Skin of body (tissue), 2 donors: ENCODE data around the gene ATP10D. TPM values are rescaled to one million over a fixed set of nuclear protein-coding genes. Genes with fewer than 3 reads are reported as not detected.

Experiments used
- DNase-seq: peaks from one replicate; lab custom pipeline; 2025; lab: John Stamatoyannopoulos, UW
- total RNA-seq: library from RNA; depleted of rRNA; stranded (reverse); fragments of >200 nt; gene quantifications from one replicate; pipeline ENCODE4 v1.2.3, GENCODE V29; 2014

Gene ATP10D
- total RNA-seq, result 32.4 TPM

GRCh38 chr4:47485047-47485692 is at the start of gene ATP10D:
TSS of gene ATP10D (plus strand) at chr4:47485275. CDS start at chr4:47512541, 27,266 bp downstream.
- DNase-seq, result peak; percentile 95

- DNase-seq, result no peak
Measured at GRCh38 chr4:47442980-47443379, 42.1 kb upstream of the ATP10D start.

- DNase-seq, result no peak
Measured at GRCh38 chr4:47444031-47444430, 41.0 kb upstream of the ATP10D start.

GRCh38 chr4:47451657-47452056 is 33.4 kb upstream of the ATP10D start:
- DNase-seq, result peak; percentile 2

- no peak for DNase-seq
Measured at GRCh38 chr4:47462799-47463234, 22.3 kb upstream of the ATP10D start.

GRCh38 chr4:47463235-47463956 is 21.7 kb upstream of the ATP10D start, which contains the start of gene COMMD8:
TSS of gene COMMD8 (minus strand) at chr4:47463702. CDS start at chr4:47463651, 51 bp downstream.
- DNase-seq, result peak; percentile 95

GRCh38 chr4:47465004-47465403 is 20.1 kb upstream of the ATP10D start:
- DNase-seq, result no peak

GRCh38 chr4:47466056-47466785 is 18.9 kb upstream of the ATP10D start:
- DNase-seq, result no peak

GRCh38 chr4:47468706-47469365 is 16.2 kb upstream of the ATP10D start:
- no peak for DNase-seq

- no peak for DNase-seq
Measured at GRCh38 chr4:47469951-47470350, 15.1 kb upstream of the ATP10D start.

- DNase-seq, result no peak
Measured at GRCh38 chr4:47471064-47471463, 14.0 kb upstream of the ATP10D start.

- no peak for DNase-seq
Measured at GRCh38 chr4:47471591-47471990, 13.5 kb upstream of the ATP10D start.

- no peak for DNase-seq
Measured at GRCh38 chr4:47473141-47473750, 11.8 kb upstream of the ATP10D start.

- DNase-seq, result no peak
Measured at GRCh38 chr4:47474799-47475198, 10.3 kb upstream of the ATP10D start.

GRCh38 chr4:47475411-47475810 is 9.7 kb upstream of the ATP10D start:
- no peak for DNase-seq

GRCh38 chr4:47478804-47479203 is 6.3 kb upstream of the ATP10D start:
- DNase-seq, result no peak

- no peak for DNase-seq
Measured at GRCh38 chr4:47482326-47482725, 2.7 kb upstream of the ATP10D start.

GRCh38 chr4:47483745-47484144 is 1.3 kb upstream of the ATP10D start:
- no peak for DNase-seq

- no peak for DNase-seq
Measured at GRCh38 chr4:47484168-47484567, 907 bp upstream of the ATP10D start.

- DNase-seq, result no peak
Measured at GRCh38 chr4:47485768-47486167, 693 bp downstream of the ATP10D start.

GRCh38 chr4:47486231-47486673 is 1.2 kb downstream of the ATP10D start:
- DNase-seq, result no peak
